ENCODE measurements around the gene CYP2W1. TPM values are rescaled to one million over a fixed set of nuclear protein-coding genes. Genes with fewer than 3 reads are reported as not detected.

Gene CYP2W1
- total and polyA plus RNA-seq, 2 donors (not counting 3 experiments of a cell fraction or from before 2014, with no cell fraction given), result not detected

DNA sequence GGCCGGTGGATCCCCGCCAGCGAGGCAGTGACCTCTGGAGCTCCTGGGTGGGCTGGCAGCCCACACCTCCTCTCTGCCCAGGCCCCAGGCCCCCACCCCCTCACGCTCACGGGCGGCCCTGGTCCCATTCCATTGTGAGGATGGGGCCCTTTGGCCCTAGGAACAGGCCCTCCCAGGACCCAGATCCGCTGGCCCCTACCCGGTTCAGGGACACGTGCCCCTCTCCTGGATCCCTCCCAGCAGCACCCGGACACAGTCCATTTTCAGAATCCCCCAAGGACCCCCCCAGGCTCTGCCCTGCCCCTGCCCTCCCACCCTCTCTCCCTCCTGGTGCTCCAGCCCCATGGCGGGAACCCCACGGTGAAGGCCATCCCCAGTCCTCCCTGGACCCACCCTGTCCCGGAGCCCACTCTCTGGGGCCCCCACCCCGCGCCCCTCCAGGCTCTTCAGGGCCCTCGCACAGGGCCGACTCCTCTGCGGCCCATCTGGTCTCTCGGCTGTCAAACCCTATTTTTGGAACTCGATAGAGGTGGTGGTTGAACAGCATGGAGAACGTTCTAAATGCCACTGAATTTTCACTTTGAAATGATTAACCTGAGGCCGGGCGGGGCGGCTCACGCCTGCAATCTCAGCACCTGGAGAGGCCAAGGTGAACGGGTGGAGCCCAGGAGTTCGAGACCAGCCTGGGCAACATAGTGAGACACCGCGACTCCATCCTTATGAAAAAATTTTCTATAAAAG, 36.6 kb upstream of the CYP2W1 start:
- Histone ChIP-seq H4K20me1 (replicated peaks; ENCODE audit: control insufficient read depth, extremely low read depth, insufficient read depth, low read length) (no peaks in the 10 kb centered on the region), H3K27me3 (ENCODE audit: control insufficient read depth in 2 of 2, insufficient read depth in 2 of 2, low read length in 2 of 2) (peaks cover 0 to 4% of the 10 kb centered on the region in 2 experiments), H3K9ac (replicated peaks; ENCODE audit: extremely low read depth, insufficient read depth, low read length) (no peak overlapping the region), H3K4me2 (ENCODE audit: insufficient read depth, low read length) (no peak overlapping the region), H3K36me3 (ENCODE audit: control insufficient read depth in 2 of 2, extremely low read depth in 1 of 2, insufficient read depth in 2 of 2, low read length in 2 of 2) (no peaks in the 10 kb centered on the region), H3K9me1 (replicated peaks; ENCODE audit: control insufficient read depth, extremely low read depth, insufficient read depth, low read length) (no peaks in the 10 kb centered on the region), H3K4me1 (ENCODE audit: control insufficient read depth, extremely low read depth, insufficient read depth, low read length) (no peaks in the 10 kb centered on the region), H2AFZ (ENCODE audit: low read depth, low read length) (no peak overlapping the region), H3K79me2 (ENCODE audit: control insufficient read depth, insufficient read depth, low read length) (no peaks in the 10 kb centered on the region), H3K4me3 (replicated peaks in 1 of 3; ENCODE audit: insufficient read depth in 1 of 3, low read depth in 1 of 3, low read length in 3 of 3) (no peak overlapping the region), H3K9me3 (replicated peaks; ENCODE audit: control insufficient read depth, insufficient read depth, low read length) (no peaks in the 10 kb centered on the region), H3K27ac (ENCODE audit: insufficient read depth, low read depth, low read length) (no peak overlapping the region)
- BruUV-seq (replicated peaks), result no TSS peak
- POLR2A ChIA-PET, result no interaction called here
- intact Hi-C loops (cut with micrococcal nuclease) (no loop called here), dilution Hi-C loops (cut with MboI; ENCODE audit: extremely low pct_ligation_motif_present, low sequenced_read_pairs) (no loop called here)
- TF ChIP-seq POLR2AphosphoS5 (IDR thresholded peaks at IDR 0.05; ENCODE audit: insufficient read depth, low read depth, low read length) (no peak), MYC (IDR thresholded peaks at IDR 0.05; ENCODE audit: low read depth, low read length) (no peak), FOS (IDR thresholded peaks at IDR 0.05; ENCODE audit: borderline replicate concordance, insufficient read depth, low read length) (no peak), EZH2 (IDR thresholded peaks at IDR 0.05; ENCODE audit: borderline replicate concordance, low read depth, low read length, severe bottlenecking) (no peak), CTCF (IDR thresholded peaks at IDR 0.05; ENCODE audit: extremely low read depth in 1 of 2, insufficient read depth in 1 of 2, low read depth in 1 of 2, low read length in 2 of 2) (no peak), MAX (IDR thresholded peaks at IDR 0.05; ENCODE audit: insufficient read depth, insufficient read length) (no peak), POLR2A (IDR thresholded peaks at IDR 0.05; ENCODE audit: low read depth, low read length) (no peak)
- FAIRE-seq, result no peak
- CTCF ChIA-PET, result interaction anchor here (0.6 kb wide), 1 partner anchor 135 kb away, joined by 3 read pairs; no protein-coding TSS in a partner anchor
- DNase-seq (ENCODE audit: low read depth, low spot score), result no peak

Data from endothelial cell of umbilical vein (primary cell).